GM18873 (cell line): ENCODE data around the gene TTBK1.

Source experiments
- ATAC-seq: cut with Tn5 transposase; IDR thresholded peaks from one replicate; pipeline ENCODE4 v1.9.1; 2021; ENCODE audit warnings: mild to moderate bottlenecking, moderate library complexity, moderate number of reproducible peaks; ENCODE audit not compliant: unreplicated experiment, low FRiP score

Gene TTBK1

GRCh38 chr6:43222418-43223059 is 20.7 kb upstream of the TTBK1 start:
- no peak for ATAC-seq

DNA sequence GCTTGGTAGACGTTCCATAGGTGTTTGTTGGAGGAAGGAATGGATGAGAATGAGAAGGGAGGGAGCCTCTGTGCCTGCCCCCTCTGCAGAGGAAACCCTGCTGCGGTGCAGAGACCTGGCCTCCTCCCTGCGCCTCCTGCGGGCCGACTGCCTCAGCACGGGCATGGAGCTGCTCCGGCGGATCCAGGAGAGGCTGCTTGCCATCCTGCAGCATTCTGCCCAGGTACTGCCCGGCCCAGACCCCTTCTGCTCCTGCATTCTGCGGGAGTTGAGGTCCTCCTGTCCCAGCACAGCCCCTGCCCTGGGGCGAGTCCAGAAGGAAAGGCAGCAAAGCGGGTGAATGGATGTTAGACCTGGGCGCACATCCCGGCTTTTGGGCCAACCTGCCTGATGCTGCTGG is 20.1 kb upstream of the TTBK1 start:
- ATAC-seq, result no peak

- no peak for ATAC-seq
These were observed 17.0 kb upstream of the TTBK1 start for GRCh38 chr6:43226192-43226851.

- peak; percentile 48 for ATAC-seq
These were observed 14.1 kb upstream of the TTBK1 start, which contains the start of gene DNPH1 for GRCh38 chr6:43228951-43229802. Gene DNPH1, minus strand, starts transcription at chr6:43229481. Its CDS starts 25 bp downstream, at chr6:43229456.

DNA sequence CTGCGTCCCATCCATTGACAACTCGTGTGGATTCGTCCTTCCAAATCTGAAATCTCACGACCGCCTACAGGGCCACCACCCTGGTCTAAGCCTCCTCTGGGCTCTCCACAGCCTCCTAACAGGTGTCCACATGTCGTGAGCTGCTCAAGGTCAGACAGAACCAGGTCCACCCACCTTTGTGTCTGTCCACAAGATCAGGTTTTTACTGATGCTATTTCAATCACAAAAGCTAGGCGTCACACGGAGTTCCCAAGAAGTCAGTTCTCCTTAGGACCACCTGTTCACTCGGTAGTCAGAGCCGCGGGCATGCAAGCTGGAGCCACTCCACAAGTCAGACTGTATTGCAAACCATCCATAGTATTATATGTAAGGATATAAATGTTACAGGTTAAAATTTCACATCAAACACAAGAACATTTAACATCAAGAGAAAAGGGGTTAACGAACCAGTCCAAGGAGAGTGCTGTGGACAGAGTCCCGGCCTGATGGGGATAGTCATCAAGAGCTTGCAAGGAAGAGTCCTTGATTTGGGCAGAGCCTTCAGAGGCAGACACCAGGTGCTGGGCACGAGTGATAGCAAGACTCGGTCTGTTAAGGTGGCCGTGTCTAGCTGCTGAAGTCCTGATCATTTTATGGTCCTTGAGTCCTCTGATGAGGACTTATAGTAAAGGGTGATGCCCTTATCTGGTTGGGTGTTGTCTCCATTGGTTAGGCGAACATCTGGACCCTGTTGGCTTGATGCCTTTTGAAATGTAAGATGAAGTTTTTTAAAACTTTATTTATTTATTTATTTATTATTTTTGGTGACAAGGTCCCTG is 13.3 kb upstream of the TTBK1 start:
- no peak for ATAC-seq

GRCh38 chr6:43231053-43231452 is 12.2 kb upstream of the TTBK1 start:
- no peak for ATAC-seq

- ATAC-seq, result no peak
These were observed 11.4 kb upstream of the TTBK1 start for GRCh38 chr6:43231735-43232450.

- ATAC-seq, result no peak
These were observed 7.4 kb upstream of the TTBK1 start for GRCh38 chr6:43235841-43236240.

DNA sequence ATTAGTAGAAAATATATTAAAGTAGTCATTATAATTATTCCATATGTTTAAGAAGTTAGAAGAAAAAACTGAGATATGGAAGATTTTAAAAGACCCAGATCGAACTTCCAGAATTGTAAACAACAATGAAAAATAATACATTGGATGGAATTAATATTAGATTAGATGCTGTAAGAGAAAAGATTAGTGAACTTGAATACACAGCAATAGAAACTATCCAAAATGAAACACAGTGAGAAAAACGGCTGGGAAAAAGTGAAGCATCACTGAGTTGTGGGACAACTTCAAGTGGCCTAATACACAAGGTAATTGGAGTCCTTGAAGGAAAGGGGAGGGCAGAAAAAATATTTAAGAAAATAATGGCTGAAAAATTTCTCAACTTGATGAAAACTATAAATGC is 4.2 kb upstream of the TTBK1 start:
- no peak for ATAC-seq

GRCh38 chr6:43240950-43241349 is 2.3 kb upstream of the TTBK1 start:
- ATAC-seq, result no peak

- ATAC-seq, result no peak
These were observed 1.8 kb upstream of the TTBK1 start for GRCh38 chr6:43241446-43241845.

- no peak for ATAC-seq
These were observed 512 bp downstream of the TTBK1 start for GRCh38 chr6:43243664-43244321.

GRCh38 chr6:43246301-43247113 is 3.2 kb downstream of the TTBK1 start:
- peak; percentile 30 for ATAC-seq

DNA sequence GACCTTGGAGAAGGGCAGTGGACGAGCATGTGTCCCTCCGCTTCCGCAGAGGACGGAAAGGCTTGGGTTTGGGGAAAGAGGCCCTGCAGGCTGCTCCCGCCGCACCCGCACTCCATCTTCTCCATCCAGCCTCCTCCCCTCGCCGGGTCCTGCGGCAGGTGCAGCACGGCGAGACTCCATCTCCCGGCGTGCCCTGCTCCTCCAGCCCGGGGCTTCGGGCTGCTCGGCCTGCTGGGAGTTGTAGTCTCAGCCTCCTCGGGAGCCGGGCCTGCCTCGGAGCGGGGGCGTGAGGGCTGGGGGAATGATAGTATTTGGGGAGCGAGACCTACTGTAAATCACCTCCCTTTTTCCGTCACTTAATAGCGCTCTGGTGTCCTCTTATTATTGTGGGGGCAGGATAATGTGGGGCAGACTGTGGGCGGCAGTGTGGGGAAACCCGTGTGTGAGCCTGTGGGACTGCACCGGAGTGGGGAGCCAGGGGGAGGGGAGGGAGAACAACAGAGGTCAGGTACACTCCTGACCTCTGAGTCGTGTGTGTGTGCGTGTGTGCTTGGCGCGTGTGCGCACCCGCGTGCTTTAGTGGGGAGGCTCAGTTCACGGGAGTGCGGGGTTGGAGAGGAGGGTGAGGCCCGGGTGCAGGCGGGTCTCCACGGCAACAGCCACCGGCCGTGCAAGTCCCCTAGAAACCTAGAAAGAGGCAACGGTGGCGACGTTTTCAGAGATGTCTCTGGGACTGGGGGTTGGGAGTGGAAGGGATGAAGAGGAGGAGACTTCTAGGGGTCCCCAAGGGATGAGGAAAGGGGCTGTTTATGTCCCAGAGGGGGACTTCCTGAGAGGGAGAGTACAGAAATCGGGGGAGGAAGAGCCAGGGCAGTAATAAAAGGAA is 4.1 kb downstream of the TTBK1 start:
- peak; percentile 72 for ATAC-seq

DNA sequence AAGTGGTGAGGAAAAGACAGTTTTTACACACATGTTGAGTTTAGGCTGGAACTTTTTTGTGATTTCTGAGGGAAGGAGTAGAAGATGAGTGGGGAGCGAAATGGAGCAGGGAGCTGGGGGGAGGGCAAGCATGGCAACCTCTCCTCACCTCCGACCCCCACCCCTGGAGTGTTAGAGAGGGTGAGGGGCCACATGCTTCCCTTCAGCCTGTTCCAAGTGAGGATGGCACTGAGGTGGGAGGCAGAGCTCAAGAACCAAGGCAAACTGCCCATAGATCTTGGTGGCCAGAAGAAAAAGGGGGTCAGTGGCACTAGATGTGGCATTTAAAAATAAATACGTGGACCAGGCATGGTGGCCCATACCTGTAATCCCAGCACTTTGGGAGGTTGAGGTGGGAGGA is 4.8 kb downstream of the TTBK1 start:
- ATAC-seq, result no peak

GRCh38 chr6:43248791-43249190 is 5.5 kb downstream of the TTBK1 start:
- no peak for ATAC-seq

DNA sequence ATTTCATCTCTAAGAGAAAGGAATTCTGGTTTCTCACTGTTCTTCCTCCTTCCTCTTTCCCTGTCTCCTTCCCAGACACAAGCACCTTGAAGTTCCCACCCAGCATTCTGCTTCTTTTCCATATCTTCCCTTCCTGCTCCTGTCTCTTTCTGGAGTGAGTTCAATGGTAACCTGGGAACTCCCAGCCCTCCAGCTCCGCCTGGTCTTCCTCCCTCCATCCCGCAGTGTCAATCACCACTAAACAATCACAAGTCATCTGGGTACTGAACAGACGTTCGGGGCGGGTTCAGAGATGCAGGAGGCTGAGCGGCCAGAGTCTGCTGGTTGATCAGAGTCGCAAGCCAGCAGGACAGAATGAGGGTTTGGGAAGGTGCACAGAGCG is 7.7 kb downstream of the TTBK1 start:
- no peak for ATAC-seq

- ATAC-seq, result no peak
These were observed 10.1 kb downstream of the TTBK1 start for GRCh38 chr6:43253401-43253800.
